ENCODE results near the gene ANKS6.

DNA sequence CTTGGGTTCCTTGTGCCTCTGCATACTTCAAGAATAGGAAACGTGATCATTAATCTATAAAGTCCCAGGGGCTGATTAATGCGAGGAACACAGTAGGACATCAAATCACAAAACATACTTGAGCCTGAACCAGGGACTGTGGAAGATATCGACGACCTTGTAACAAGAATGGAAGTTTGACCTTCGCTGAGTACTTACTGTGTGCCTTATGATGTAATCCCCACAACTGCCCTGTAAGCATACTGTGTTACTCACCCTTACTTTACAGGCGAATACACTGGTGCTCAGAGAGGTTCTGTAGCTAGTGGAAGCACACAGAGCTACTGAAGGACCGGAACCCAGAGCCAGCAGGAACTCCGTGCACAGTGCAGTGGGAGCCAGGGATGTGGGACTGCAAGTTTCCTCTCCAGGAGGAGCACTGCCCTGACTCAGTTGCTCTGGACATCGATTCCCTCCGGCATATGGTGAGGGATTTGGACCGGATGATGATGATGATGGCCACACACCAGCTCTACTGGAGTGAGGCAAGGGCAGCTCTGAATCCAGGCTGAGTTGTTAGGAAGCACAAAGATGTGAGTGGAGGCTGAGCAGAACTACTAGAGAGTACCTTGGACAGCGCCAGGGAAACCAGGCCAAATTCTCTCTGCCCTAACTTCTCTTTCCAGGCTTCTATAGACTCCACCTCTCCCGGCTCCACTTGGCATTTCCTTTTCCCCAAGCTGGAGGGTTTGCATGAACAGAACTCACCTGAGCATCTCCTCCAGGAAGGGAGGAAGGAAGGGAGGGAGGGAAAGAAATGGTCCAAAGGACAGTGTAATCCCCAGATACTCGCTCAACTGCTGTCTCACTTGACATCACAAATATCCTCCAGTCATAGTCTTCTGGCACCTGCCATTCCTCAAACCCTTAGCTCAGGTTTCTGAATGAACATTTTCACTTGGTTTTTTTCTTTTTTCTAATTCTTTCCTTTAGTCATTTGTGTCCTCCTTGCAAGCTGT, 86.1 kb downstream of the ANKS6 start:
- TF ChIP-seq, protein P1, sequence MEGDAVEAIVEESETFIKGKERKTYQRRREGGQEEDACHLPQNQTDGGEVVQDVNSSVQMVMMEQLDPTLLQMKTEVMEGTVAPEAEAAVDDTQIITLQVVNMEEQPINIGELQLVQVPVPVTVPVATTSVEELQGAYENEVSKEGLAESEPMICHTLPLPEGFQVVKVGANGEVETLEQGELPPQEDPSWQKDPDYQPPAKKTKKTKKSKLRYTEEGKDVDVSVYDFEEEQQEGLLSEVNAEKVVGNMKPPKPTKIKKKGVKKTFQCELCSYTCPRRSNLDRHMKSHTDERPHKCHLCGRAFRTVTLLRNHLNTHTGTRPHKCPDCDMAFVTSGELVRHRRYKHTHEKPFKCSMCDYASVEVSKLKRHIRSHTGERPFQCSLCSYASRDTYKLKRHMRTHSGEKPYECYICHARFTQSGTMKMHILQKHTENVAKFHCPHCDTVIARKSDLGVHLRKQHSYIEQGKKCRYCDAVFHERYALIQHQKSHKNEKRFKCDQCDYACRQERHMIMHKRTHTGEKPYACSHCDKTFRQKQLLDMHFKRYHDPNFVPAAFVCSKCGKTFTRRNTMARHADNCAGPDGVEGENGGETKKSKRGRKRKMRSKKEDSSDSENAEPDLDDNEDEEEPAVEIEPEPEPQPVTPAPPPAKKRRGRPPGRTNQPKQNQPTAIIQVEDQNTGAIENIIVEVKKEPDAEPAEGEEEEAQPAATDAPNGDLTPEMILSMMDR (IDR thresholded peaks at IDR 0.05) = no peak
- TF ChIP-seq POLR2A (IDR thresholded peaks at IDR 0.05) = no peak
